ENCODE data around the gene GSKIP.

Gene GSKIP

DNA sequence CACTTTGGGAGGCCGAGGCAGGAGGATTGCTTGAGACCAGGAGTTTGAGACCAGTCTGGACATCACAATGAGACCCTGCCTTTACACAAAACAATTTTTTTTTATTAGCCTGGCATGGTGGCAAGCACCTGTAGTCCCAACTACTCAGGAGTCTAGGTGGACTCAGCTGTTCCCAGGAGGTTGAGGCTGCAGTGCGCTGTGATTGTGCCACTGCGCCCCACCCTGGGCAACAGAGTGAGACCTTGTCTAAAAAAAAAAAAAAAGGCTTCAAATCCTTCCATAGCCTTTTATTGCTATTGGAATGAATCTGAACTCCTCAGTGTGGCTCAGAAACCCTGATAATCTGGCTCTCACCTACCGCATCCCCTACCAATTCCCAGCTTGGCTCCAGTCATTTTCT is 54.7 kb downstream of the GSKIP start:
- DNase-seq (no peak), ATAC-seq (no peak)

DNA sequence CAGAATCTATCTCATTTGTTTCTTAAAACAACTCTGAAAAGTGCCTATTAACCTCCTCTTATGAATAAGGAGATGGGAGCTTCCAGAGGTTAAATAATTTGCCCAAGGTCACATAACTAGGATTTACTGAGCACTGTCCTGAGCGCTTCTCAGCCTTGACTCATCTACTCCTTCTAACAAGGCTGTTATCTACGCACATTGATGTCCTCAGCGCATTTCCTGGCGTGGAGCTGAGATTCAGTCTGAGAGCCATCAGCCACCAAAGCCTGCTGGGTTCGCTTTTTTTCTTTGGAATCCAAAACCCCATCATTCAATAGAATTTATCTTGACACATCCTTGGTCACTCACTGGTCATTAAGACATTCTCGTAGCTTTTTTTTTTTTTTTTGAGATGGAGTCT is 57.9 kb downstream of the GSKIP start:
- ATAC-seq: no peak
- DNase-seq: no peak

DNA sequence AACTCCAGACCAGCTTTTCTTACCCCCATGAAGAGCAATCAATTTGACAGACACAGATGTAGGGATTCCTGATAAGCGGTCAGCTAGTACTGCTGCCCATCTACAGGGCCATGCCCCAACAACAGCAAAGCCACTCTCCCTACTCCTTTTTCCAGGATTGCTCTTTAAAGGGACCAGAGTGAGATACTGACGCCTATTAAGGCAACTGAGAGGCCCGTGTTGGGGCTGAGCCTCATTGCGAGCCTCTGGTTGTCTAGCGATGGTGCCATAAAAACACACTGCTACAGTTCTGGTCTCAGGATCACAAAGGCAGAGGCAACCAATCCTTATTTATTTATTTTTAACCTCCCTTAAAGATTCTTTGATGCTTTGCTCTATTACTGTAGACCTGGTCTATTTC is 59.7 kb downstream of the GSKIP start:
- DNase-seq: no peak
- ATAC-seq: no peak

DNA sequence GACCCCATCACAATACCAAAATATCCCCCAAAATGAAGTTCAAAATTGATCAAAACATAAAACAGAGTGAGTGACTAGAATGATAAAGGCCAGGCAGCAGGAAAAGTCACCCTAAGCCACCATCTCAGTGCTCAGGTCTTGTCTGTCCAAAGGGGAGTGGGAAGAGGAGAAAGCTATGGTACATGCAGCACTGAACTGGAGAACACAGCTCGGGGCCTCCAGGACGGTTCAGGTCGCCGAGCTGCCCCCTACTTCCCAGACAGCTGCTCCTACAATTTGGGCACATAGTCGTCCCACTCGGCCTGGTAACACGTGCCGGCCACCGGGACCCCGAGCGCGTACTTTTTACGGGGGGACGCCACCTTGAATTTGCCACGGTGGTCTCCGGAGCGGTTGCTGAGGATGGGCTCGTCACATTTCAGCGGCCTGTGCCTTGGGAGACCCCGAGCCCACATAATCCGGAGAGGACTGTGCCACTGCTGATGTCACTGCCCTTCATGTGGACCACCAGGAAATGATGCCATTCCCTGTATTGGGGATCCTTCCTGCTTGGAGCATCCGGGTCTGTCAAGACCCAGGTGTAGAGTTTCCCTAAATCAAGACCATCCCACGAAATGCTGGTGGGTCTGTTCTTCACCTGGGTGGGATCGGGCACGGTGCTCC is 60.3 kb downstream of the GSKIP start:
- no peak for DNase-seq
- ATAC-seq: peak; percentile 49

DNA sequence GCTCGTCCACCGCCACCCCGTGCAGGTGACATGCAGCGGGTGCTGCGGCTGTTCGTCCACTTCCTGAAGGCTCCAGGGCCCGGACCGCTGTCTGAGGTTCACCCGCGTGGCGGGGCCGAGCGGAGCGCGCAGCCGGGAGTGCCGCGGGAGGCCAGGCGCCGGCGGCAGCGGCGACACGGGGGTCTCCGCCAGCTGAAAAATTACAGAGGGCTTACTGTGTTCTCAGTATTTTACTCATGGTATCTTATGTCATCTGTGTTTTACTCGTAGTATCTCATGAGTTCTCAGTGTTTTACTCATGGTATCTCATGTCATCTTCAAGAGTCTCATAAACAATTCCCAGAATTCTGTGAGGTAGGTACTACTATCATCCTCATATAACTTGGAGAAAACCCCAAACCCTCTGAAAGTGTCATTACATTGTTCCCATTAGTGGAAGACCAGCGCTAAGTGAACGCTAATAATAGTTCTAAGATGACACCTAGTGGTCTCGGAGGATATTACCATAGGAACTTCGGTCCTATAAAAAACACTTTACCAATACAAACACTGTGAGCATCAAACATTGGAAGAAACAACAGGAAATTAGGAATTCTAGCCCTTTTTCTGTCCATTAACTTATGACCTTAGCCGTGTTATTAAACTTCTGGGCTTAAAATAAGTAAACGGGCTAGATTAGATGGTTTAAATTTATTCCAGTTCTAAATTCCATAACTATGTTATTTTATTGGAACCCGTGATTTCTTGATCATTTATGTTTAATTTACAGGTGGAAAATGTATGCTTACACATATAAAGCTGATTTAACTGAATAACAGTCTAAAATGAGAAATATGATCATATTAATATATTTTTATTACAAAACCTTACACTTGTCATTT is 61.0 kb downstream of the GSKIP start:
- peak; percentile 76 for ATAC-seq
- peak; percentile 42 for DNase-seq

DNA sequence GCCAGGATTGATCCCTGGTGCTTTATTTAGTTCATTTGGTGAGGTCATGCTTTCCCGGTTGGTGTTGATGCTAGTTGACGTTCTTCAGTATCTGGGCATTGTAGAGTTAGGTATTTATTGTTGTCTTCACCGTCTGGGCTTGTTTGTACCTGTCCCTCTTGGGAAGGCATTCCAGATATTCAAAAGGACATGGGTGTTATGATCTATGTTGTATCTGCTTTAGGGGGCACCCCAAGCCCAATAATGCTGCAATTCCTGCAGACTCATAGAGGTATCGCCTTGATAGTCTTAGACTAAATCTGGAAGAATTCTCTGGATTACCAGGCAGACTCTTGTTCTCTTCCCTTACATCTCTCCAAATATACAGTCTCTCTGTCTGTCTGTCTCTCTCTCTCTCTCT is 70.7 kb downstream of the GSKIP start:
- no peak for DNase-seq
- ATAC-seq: no peak
